Left lung (tissue), 10 donors: ENCODE data around the gene GIPR. TPM values are rescaled to one million over a fixed set of nuclear protein-coding genes. Genes with fewer than 3 reads are reported as not detected.

Experiments
- ATAC-seq: fragments of 200-7000 bp; cut with Tn5 transposase; one replicate; pipeline ENCODE4 v1.9.1; 2020; ENCODE audit warnings: moderate library complexity
- DNase-seq, 4 donors: peaks; one replicate each; pipeline ENCODE4 v3.0.0-alpha.2; 2013 to 2020
- H3K27ac ChIP-seq, 2 donors: fragments of 200-600 bp; sonication (generic) in 1 of 2; one replicate each; pipeline versions ENCODE4 v1.5.0 to v1.8.0; 2020 to 2021
- H3K27me3 ChIP-seq, 2 donors: fragments of 200-600 bp; sonication (generic) in 1 of 2; one replicate each; pipeline versions ENCODE4 v1.5.0 to v1.8.0; 2020 to 2021
- H3K36me3 ChIP-seq, 2 donors: fragments of 200-600 bp; sonication (generic) in 1 of 2; one replicate each; pipeline versions ENCODE4 v1.5.0 to v1.8.0; 2020 to 2021
- H3K4me1 ChIP-seq, 2 donors: fragments of 200-600 bp; one replicate each; pipeline ENCODE4 v1.8.0; 2021
- H3K4me3 ChIP-seq, 2 donors: fragments of 200-600 bp; sonication (generic) in 1 of 2; one replicate each; pipeline versions ENCODE4 v1.5.0 to v1.8.0; 2020 to 2021; ENCODE audit warnings: mild to moderate bottlenecking in 1 of 2
- H3K9me3 ChIP-seq, 2 donors: fragments of 200-600 bp; sonication (generic) in 1 of 2; one replicate each; pipeline versions ENCODE4 v1.5.0 to v1.8.0; 2020 to 2021
- CTCF ChIP-seq, 2 donors: fragments of 200-600 bp; sonication (generic) in 1 of 2; IDR thresholded peaks; one replicate each; pipeline versions ENCODE4 v1.5.0 to v1.8.0; 2021; ENCODE audit warnings: antibody characterized with exemption in 2 of 2
- intact Hi-C, 2 donors: fragments of 100-400 bp; cut with DNase I; formaldehyde crosslinking; loops; one replicate each; pipeline versions ENCODE4 v1.11.2 to v1.14.2; 2022
- polyA plus RNA-seq, 6 donors: library from polyadenylated mRNA; unstranded; fragments of 120-200 nt; gene quantifications; one replicate each; pipeline ENCODE4 v1.2.1, GENCODE V29; 2013; ENCODE audit not compliant: insufficient read length in 6 of 6
- total RNA-seq, 2 donors: library from RNA; stranded (reverse); fragmentation: NEBNext Ultra II Directional; extraction: Animal tissue kit (Norgen Biotek cat#: 25700); gene quantifications; one replicate each; pipeline ENCODE4 v1.2.1, GENCODE V29; 2021
- donor health status: DM: no; HTN: yes; CAD: no.
- donor health status: DM: no; HTN: no; CAD: no.

The GIPR gene
- total and polyA plus RNA-seq, 8 donors = 2.8 to 9.7 (median 5.3) TPM

GRCh38 chr19:45705115-45705514, 37.1 kb downstream of the GIPR start:
- intact Hi-C loops = no loop called here

GRCh38 chr19:45705710-45706415, 37.8 kb downstream of the GIPR start:
- intact Hi-C loops = no loop called here
- Histone ChIP-seq H3K36me3 (peaks cover 0 to 30% of the 10 kb centered on the region in 2 donors), H3K4me3 (no peak overlapping the region), H3K9me3 (no peaks in the 10 kb centered on the region), H3K4me1 (no peaks in the 10 kb centered on the region), H3K27ac (no peak overlapping the region), H3K27me3 (no peaks in the 10 kb centered on the region)
- DNase-seq = no peak
- no peak for ATAC-seq
- no peak for TF ChIP-seq CTCF (IDR thresholded peaks at IDR 0.05)

More at GRCh38 chr19:45705115-45705514, 37.1 kb downstream of the GIPR start:
- Histone ChIP-seq H3K4me3 (no peak overlapping the region), H3K27ac (no peak overlapping the region), H3K36me3 (peaks cover 0 to 31% of the 10 kb centered on the region in 2 donors), H3K9me3 (no peaks in the 10 kb centered on the region), H3K4me1 (no peaks in the 10 kb centered on the region), H3K27me3 (no peaks in the 10 kb centered on the region)
- no peak for TF ChIP-seq CTCF (IDR thresholded peaks at IDR 0.05)
- ATAC-seq (no peak), DNase-seq (no peak)

GRCh38 chr19:45710356-45711130, 42.5 kb downstream of the GIPR start:
- intact Hi-C loops = no loop called here
- TF ChIP-seq CTCF (IDR thresholded peaks at IDR 0.05) = no peak
- DNase-seq = no peak
- no peak for ATAC-seq
- Histone ChIP-seq H3K27me3 (no peaks in the 10 kb centered on the region), H3K4me3 (no peak overlapping the region), H3K27ac (no peak overlapping the region), H3K9me3 (no peaks in the 10 kb centered on the region), H3K4me1 (peaks cover 0 to 9% of the 10 kb centered on the region in 2 donors), H3K36me3 (peaks cover 0 to 35% of the 10 kb centered on the region in 2 donors)

GRCh38 chr19:45711851-45712698, 44.1 kb downstream of the GIPR start:
- no peaks in the 10 kb centered on the region for H3K9me3 ChIP-seq
- DNase-seq (peak in 1 of 4 donors; percentile 79), ATAC-seq (no peak)
- TF ChIP-seq CTCF (IDR thresholded peaks at IDR 0.05) = no peak
- intact Hi-C loops = no loop called here
- H3K27ac ChIP-seq = no peak overlapping the region
- peaks cover 0 to 35% of the 10 kb centered on the region in 2 donors for H3K36me3 ChIP-seq
- H3K27me3 ChIP-seq = no peaks in the 10 kb centered on the region
- H3K4me3 ChIP-seq = no peak overlapping the region
- peaks cover 0 to 19% of the 10 kb centered on the region in 2 donors for H3K4me1 ChIP-seq
